Pons (tissue), 1 donor: ENCODE results near the gene ZNF526.
A peak's percentile ranks its signal among the peaks of the same experiment; 100 is the strongest.

Experiments
- DNase-seq: peaks from one replicate; pipeline ENCODE4 v3.0.0-alpha.2; 2016; ENCODE audit warnings: low spot score

The ZNF526 gene

GRCh38 chr19:42225718-42226292, 5.7 kb downstream of the ZNF526 start:
- DNase-seq, result no peak

GRCh38 chr19:42226886-42227285, 6.8 kb downstream of the ZNF526 start:
- DNase-seq, result no peak

GRCh38 chr19:42228641-42229040, 8.5 kb downstream of the ZNF526 start:
- DNase-seq, result no peak

- no peak for DNase-seq
Measured at GRCh38 chr19:42229301-42229854, 9.3 kb downstream of the ZNF526 start.

- no peak for DNase-seq
Measured at GRCh38 chr19:42229855-42230351, 9.8 kb downstream of the ZNF526 start.

- no peak for DNase-seq
Measured at GRCh38 chr19:42230571-42230970, 10.5 kb downstream of the ZNF526 start.

GRCh38 chr19:42232435-42232834, 12.3 kb downstream of the ZNF526 start:
- DNase-seq, result no peak

- no peak for DNase-seq
Measured at GRCh38 chr19:42233106-42233505, 13.0 kb downstream of the ZNF526 start.

GRCh38 chr19:42233678-42234292, 13.7 kb downstream of the ZNF526 start:
- DNase-seq, result no peak

- no peak for DNase-seq
Measured at GRCh38 chr19:42234364-42234763, 14.3 kb downstream of the ZNF526 start.

- DNase-seq, result no peak
Measured at GRCh38 chr19:42235181-42235580, 15.1 kb downstream of the ZNF526 start.

- DNase-seq, result no peak
Measured at GRCh38 chr19:42239544-42240220, 19.6 kb downstream of the ZNF526 start.

- DNase-seq, result no peak
Measured at GRCh38 chr19:42241279-42241678, 21.2 kb downstream of the ZNF526 start.

- DNase-seq, result no peak
Measured at GRCh38 chr19:42242069-42242511, 22.0 kb downstream of the ZNF526 start.

GRCh38 chr19:42242512-42243409, 22.6 kb downstream of the ZNF526 start, which contains the start of gene GSK3A:
Gene GSK3A (minus strand): TSS chr19:42242602. CDS start chr19:42242465, 137 bp downstream.
- DNase-seq, result peak; percentile 100

GRCh38 chr19:42244347-42245220, 24.5 kb downstream of the ZNF526 start:
- DNase-seq, result peak; percentile 97

- DNase-seq, result no peak
Measured at GRCh38 chr19:42245231-42245630, 25.1 kb downstream of the ZNF526 start.

GRCh38 chr19:42246143-42246921, 26.2 kb downstream of the ZNF526 start:
- DNase-seq, result peak; percentile 85

GRCh38 chr19:42246922-42247639, 27.0 kb downstream of the ZNF526 start:
- DNase-seq, result no peak
